SW480 (cell line): ENCODE results near the gene BATF.

Experiments
- DNase-seq: peaks from one replicate; pipeline ENCODE4 v3.0.0-alpha.2; 2016; ENCODE audit warnings: low spot score

BATF gene

DNA sequence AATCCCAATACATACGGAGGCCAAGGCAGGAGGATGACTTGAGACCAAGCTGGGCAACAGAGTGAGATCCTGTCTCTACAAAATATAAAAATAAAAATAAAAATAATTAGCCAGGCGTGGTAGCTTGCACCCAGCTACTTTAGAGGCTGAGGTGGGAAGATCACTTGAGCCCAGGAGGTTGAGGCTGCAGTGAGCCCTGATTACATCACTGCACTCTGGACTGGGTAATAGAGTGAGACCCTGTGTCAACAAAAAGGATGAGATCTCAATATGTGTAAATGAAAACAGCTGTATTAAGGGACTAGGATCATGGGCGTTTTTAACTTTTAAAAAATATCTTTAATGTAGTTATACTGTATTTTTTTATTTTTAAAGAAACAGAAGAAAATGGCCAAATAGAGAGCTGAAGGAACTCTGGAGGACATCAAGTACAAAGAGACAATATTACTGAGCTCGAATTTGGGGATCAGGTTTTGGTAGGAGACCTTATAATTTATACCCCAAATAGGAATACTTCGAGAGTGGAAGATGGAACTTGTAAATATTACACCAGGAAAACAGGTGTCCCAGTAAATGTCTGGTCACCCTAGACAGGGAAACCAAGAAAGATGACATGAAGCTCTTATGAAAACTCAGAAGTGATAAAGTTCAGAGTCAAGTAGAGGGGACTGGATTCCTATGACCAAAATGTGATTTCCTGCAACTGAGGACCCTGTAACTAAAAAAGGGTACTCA is 13.1 kb downstream of the BATF start:
- DNase-seq: no peak

DNA sequence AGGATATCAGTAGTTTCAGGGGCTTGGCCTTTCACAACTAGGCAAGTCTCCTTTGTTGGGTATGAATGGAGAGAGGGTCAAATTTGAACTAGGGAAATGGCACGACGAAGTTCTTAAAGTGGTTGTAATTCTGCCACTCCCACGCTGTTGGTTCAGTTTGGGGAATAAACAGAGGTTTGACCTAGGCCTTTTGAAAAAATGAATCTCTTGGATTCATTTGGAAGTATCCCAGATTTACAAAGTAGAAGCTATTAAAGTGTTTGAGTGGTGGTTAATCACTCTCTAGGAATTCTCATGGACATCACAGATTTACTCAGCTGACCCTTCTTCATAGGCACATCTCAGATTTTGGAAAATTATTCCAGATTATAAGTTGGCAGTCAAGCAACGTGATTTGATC is 14.8 kb downstream of the BATF start:
- no peak for DNase-seq

DNA sequence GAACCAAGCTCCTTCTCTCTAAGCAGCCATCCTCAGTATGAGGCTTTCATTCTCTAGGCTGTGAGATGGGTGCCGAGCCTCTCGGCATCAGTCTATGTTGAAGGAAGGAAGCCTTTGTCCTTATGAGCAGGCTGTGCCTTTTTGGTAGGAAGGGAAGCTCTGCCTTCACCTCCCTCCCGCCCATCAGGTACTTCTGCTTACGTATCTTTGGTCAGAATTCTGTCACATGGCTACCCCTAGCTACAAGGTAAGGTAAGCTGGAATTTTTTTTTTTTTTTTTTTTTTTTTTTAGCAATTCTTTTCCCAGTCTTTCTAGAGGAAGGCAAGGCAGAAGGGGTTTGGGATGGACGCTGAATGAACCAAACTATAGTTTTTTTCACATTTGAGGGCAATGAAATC is 16.9 kb downstream of the BATF start:
- no peak for DNase-seq

DNA sequence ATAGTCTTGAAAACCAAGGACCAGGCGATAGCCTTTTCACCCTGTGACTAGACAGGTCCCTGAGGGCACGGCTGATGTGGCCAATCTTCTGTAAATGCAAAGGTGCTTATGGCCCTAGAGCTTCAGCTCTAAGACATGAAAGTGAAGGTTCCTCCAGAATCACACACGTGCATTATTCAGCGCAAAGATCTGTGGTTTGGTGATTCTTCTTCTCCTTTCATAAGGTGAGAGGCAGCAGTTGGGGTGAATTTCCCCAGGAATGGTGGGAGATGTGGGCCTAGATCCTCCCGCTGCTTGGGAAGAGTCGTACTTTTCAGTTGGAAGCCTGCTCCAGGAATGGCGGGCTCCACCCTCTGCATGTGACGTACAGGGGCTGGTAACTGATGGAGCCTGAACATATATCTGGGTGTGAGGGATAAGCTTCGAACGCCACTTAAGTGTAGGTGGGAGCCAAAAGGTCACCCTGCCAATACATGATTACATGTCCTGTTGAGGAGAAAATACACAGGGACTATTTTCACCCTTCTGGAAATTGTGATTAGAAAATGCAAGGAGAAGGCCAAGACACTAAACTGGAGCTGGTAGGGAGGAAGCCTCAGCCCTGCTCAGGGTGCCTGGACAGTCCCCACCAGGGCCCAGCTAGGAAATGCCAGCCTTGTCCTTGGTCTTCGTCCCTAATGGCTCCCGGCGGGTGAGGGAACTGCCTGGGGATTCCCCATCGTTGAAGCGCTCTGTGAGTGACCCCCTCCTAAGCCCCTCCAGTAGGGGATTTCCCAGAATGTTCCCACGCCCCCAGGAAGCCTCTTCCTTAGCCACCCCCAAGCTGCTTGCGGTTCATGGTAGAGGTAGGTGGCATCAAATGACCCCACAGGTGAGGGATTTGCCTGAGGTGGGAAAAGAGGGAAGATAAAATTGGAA is 17.6 kb downstream of the BATF start:
- DNase-seq: no peak

DNA sequence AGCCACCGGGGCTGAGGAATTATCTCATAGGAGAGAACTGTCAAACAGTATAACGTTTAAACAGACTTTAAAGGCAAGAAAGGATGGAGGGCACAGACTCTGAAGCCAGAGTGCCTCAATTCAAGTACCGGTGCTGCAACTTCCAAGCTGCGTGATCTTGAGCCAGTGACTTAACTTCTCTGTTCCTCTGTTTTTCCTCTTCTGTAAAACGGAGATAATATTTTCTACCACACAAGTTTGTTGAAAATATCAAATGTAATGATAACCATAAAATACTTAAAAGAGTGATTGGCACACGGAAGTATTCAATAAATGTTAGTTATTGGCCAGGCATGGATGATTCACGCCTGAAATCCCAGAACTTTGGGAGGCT is 18.2 kb downstream of the BATF start:
- DNase-seq: no peak

DNA sequence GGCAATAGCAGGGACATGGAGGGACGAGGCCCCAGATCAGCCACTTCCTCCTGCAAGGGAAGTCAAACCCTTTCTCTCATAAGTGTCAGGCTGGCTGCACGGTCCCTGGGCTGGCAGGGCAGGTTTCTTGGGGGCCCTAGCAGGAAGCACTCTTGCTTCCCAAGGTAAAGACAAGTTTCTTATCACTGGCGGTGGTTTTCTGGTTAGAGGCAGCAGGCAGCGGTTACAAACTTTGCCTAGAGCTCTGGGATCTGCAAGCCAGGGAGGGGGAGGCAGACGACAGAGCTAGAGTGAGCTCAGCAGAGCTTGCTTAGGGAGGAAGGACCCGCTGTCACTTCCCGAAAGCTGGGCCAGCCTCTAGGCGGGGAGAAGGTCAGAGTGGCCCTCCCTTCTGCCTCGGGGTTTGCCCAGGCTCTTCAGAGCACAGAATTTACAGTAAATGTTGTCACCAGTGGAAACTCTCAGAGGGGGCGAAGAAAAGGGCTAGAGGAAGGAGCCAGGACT is 20.4 kb downstream of the BATF start:
- no peak for DNase-seq

DNA sequence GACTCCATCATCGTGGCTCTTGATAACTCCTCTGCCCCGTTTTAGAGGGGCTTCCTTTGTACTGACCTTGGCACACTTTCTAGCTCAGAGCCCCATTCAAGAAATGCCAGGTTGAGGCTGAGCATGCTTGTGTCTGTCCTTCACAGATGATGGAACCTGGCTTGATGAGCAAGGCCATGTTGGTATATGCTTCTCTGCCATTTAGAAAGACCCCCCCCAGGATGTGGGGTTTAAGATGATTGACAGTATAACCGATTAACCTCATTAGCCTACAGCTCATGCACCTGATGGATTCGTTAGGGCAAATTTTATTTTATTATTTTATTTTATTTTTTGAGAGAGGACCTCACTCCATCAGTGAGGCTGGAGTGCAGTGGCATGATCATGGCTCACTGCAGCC is 21.0 kb downstream of the BATF start:
- DNase-seq: no peak

DNA sequence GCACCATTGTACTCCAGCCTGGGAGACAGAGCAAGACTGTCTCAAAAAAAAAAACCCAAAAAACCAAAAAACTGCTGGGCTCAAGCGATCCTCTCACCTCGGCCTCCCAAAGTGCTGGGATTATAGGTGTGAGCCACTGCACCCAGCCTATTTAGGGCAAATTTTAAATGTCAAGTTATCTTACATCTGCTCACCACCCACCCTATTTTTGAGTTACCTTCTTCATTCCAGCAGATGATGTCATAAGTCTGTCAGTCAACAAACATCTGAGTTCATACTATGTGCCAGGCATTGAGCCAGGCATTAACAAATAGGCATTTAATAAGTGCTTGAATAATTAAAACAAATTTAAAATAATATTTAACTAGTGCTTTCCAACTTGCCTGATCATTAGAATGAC is 21.5 kb downstream of the BATF start:
- DNase-seq: no peak

DNA sequence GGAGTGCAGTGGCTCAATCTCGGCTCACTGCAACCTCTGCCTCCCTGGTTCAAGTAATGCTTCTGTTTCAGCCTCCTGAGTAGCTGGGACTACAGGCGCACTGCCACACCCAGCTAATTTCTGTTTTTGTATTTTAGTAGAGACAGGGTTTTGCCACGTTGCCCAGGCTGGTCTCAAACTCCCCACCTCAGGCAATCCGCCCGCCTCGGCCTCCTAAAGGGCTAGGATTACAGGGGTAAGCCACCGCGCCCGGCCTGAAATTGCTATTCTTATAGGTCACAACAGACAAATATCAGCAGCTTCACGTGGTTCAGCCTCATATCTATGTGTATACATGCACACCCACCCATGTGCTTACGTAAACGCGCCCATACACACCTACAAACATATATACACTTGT is 23.6 kb downstream of the BATF start:
- no peak for DNase-seq

DNA sequence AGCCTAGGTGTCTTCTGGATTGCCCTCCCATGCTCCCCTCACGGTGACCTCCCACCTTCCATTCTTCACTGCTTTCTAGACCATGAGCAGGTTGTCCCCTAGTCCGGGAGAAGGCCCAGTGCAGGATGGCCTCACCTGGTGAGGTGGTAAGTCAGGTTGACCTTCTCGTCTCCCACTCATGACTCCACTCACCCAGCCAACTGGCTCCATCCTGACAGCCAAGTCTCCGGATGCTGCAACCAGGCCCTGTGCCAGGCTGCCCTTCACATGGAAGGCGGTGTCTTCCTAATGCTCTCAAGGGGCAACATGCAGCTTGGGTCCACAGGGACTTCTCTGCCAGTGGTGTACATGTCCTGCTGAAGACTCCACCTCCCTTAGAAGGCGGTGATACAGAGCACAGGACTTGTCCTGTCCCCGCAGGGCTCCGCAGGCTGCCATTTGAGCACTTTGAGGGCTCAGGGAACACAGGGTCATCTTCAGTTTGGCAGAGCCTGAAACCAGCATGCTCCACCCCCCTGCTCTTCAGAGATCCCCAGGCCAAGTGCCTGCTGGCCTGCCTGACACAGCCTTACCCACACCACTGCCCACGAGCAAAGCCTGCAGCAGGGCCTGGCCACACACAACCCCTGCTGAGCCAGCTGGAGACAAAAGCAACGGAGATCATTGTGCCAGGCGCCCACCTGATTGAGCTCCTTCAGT is 25.4 kb downstream of the BATF start:
- DNase-seq: no peak

DNA sequence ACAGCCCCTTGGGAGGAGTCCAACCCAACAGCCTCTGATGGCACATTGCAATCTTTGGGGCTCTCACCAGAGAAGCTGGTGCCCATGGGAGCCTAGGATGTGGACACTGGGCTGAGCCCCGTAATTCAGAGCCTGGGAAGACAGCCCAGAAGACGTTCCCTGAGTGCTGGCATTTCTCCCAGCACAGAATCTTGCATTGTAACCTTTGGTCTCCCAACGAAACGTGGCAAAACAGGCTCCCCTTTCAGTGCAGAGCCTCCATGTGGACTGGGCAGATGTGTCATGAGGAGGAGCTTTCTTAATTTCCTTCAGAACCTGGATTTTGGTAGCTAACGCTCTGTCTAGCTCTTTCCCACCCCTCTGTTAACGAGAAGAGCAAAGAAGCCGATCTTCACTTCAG is 26.3 kb downstream of the BATF start:
- DNase-seq: no peak

DNA sequence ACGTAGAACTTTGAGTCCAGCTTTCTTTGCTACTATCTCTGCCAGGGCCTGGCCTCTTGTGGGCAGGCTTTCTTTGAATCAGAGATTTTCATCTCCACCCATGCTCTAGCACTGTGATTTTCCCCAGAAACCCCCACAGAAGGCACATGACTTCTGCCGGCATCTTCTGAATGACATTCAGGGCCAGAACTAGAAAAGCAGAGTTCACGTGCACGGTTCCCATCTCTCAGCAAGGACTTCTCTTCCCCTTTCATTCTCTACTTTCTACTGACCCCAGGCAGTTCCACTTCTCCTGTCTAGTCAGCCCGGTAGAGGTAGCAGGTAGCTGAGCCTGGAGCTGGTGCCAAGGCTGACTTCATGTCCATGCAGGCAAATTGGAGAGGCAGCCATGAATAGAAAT is 26.9 kb downstream of the BATF start:
- DNase-seq: no peak

DNA sequence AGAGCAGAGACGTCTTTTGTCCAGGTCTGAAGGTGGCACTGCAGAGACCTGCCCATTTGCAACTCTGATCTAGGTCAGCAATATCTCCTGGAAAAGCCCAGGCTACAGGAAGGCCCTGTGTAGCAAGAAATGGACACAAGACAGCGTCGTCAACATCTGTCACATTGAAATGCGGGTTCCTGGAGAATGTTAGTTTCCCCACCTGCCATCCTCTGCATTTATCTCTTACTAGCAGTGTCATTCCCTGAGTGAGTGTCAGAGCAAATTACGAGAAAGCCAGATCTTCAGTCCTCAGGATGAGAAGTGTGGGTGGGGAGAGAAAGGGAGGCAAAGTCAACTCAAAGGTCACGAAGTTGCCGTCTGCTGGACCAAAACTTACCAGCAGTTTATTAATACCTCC is 28.8 kb downstream of the BATF start:
- no peak for DNase-seq

DNA sequence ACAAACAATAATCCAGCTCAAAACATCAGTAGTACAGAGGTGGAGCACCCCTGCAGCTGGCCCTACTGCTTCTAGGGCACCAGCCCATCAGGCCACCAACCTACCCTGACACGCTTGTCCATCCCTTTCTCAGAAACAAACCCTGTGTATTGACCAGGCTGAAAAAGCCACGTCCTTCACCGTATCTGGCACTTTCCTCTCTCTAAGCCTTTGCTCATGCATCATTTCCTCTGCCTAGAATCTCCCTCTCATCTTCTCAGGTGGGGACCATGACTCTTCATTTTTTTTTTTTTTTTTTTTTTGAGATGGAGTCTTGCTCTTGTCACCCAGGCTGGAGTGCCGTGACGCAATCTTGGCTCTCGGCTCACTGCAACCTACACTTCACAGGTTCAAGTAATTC is 30.9 kb downstream of the BATF start:
- no peak for DNase-seq

DNA sequence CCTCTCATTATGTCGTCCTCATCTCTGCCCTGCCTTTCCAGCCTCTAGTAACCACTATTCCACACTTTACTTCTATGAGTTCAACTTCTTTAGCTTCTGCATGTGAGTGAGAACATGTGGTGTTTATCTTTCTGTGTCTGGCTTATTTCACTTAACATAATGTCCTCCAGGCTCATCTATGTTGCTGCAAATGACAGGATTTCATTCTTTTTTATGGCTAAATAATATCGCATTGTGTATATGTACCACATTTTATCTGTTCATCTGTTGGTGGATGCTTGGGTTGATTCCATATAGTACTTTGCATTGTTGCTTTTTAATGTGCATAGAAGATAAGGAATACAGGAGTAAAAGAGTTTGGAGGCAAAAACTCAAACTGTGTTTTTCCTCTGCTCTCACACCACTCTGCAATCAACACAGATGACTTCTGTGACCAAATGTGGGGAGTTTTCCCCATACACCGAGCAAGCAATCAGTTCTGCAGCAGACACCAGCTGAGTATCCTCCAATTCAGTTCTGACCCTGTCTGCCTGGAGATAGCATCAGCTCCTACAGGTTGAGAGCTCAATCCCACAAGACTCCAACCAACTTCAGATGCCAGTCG is 31.6 kb downstream of the BATF start:
- DNase-seq: no peak

DNA sequence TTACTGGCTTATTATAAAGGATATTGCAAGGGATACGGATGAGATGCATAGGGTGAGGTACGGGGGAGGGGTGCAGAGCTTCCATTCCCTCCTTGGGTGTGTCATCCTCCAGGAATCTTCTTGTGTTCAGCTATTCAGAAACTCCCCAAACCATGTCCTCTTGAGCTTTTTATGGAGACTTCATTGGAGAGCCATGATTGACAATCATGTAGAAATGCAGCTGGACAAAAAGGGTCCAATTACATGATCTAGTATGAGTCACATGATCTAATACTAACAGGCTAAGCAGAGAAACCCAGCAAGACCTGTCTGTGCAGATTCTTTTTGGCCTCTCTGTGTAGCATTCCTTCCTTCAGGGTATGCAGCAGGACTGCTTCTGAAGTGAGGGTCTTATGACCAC is 32.2 kb downstream of the BATF start:
- DNase-seq: peak; percentile 27

DNA sequence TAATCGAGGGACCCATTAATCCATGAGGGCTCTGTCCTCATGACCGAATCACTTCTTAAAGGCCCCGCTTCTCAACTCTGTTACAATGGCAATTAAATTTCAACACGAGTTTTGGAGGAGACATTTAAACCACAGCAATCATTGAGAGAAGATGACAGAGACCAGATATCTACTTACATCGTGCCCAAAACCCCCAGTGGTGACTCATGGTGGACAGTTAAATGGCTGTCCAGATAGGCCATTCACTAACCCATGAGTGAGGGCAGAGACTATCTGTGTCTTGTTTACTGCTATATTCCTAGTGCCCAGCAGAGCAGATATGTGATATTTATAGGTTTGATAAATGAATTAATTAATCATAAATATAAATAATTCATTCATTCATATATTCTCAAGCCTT is 36.2 kb downstream of the BATF start:
- DNase-seq: peak; percentile 20

DNA sequence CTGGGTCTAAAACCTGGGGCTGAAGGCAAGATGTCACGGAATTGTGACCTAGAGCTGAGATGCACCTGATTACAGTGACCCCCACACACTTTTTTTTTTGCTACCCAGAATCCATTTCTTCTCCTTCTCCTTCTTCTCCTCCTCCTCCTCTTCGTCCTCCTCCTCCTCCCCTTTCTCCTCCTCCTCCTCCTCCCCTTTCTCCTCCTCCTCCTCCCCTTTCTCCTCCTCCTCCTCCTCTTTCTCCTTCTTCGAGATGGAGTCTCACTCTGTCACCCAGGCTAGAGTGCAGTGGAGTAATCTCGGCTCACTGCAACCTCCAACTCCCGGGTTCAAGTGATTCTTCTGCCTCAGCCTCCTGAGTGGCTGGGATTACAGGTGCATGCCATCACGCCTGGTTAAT is 36.8 kb downstream of the BATF start:
- no peak for DNase-seq

DNA sequence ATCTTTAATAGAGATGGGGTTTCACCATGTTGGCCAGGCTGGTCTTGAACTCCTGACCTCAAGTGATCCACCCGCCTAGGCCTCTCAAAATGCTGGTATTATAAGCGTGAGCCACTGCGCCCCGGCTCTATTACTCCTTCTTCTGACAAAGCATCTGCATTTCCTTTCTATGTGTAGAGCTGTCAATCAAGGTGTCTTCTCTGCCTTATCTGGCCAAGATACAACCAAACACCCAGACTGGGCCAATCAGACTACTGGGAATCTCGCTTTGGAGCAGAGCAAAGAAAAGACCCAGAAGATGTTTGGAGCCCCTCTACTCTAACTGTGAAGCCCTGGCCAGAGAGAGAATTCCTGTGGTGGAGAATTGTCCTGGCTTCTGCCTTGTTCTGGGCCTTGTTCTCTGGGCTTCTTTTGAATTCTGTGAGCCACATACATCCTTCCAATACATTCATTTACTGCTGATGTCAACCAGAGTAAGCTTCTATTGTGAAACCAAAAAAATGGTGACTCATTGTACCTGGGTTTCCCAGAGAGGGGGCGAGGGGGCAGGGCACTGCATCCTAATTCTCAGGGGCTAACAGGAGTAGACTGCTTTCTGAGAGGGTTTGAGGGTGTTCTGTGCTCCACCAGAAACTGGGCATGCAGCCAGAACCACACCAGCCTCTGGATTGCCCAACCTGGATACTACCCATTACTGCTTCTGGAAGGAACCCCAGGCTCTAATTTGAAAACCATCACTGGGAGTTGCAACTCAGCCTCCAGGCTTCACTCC is 37.4 kb downstream of the BATF start:
- peak; percentile 60 for DNase-seq

DNA sequence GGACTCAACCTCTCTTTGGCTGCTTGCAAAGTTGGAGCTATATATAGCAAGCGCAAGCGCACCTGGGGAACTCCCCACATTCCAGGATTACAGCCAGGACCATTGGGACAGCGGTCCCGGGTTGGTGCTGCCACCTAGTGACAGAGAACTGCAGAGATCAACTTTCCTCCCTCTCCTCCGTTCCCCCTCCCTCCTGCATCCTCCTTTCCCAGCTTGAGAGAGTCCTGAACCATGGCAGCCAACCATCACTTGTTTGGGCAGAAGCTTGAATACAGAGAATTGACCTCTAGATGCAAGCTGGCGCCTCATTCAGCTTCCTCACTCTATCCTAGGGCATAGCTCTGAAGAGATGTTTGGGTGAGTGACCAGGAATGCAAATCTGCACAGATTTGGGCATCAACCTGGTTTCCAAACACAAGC is 38.8 kb downstream of the BATF start:
- peak; percentile 87 for DNase-seq

DNA sequence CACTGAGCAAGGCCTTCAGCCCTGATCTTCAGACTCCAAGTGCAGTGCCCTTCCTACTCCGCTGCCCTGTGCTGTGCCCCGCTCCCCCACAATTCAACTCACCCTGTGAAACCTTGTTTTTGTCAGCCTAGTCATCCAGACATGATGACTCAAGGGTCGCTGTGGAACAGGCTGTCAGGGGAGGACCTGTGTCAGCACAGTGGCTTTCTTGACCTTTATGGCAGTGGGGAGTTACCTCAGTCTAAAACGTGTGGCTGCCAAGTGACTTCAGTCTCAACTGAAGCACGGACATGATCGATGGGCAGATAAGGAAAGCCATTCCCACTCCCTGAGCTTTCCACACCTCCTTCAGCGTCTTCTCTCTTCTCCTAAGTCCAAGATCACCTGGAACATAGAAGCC is 39.8 kb downstream of the BATF start:
- no peak for DNase-seq

DNA sequence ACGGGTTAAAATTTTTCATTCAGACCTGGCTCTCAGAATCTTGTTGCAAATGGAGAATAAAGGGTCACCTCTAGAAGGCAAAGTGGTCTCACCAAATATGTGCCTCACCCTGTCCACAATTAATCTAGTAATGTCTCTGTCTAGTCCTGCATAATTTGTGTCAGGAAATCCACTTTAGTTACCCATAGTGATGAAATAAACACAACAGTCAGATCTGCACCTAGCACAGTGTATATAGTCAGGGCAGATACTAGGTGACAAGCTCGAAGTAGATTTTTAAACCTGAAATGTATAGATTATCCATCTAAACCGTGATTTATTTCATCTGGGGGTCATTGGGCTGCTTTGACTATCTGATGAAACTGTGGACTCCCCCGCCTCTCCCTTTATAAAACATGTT is 40.2 kb downstream of the BATF start:
- no peak for DNase-seq
